Mononuclear cell (primary cell): ENCODE measurements around the gene ZNF184. TPM values are rescaled to one million over a fixed set of nuclear protein-coding genes. Genes with fewer than 3 reads are reported as not detected.

Source experiments
- H3K27me3 ChIP-seq: 2 replicates; pipeline ENCODE4 v1.6.0; 2011; ENCODE audit warnings: low read length, control low read depth; ENCODE audit not compliant: insufficient read depth
- H3K4me1 ChIP-seq: 2 replicates; pipeline ENCODE4 v1.5.1; 2011; ENCODE audit warnings: mild to moderate bottlenecking, low read length, control low read depth; ENCODE audit not compliant: insufficient read depth
- H3K4me3 ChIP-seq: 2 replicates; pipeline ENCODE4 v1.5.1; 2011; ENCODE audit warnings: mild to moderate bottlenecking, low read length, moderate library complexity
- H3K9me3 ChIP-seq: 2 replicates; pipeline ENCODE4 v1.5.1; 2011; ENCODE audit warnings: low read depth, mild to moderate bottlenecking, control low read depth, low read length
- total RNA-seq: library from RNA; depleted of rRNA; stranded (reverse); fragments of >200 nt; gene quantifications from one replicate; pipeline ENCODE4 v1.2.3, GENCODE V29; 2012

ZNF184 gene
- total RNA-seq, 1 donor, result 16.0 TPM

DNA sequence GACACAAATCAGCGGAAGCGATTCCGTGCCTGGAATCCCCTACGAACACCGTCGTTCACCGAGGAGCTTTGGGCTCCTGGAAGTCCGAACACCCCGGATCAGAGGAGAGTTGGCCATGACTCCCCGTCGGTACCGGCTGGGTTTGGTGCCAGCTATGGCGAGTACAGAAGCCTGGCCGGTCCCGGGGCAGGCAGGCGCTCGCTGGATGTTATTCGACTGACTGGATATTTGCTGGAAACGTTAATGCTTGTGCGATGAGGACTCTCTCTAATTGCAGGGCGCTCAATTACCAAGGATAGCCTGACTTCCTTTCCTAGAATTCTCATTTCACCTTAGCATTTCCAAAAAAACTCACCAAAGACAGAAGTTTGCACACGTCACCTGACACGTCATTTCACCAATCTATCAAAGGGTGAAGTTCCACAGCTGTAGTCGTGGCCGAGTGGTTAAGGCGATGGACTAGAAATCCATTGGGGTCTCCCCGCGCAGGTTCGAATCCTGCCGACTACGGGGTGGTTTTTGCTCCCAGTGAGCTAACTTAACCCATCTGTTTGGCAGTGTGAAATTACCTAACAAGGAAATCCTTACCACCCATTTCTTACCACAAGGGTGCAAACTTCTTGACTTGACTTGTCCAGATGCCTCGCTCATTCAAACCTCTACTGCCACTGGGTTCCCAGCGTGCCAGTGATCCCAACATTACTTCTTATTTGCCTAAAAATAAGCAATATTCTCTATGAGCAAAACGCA lies 22.7 kb upstream of the ZNF184 start:
- Histone ChIP-seq H3K4me1 (peaks cover 8% of the 10 kb centered on the region), H3K4me3 (no peak overlapping the region), H3K9me3 (no peaks in the 10 kb centered on the region), H3K27me3 (peaks cover 75% of the 10 kb centered on the region)

DNA sequence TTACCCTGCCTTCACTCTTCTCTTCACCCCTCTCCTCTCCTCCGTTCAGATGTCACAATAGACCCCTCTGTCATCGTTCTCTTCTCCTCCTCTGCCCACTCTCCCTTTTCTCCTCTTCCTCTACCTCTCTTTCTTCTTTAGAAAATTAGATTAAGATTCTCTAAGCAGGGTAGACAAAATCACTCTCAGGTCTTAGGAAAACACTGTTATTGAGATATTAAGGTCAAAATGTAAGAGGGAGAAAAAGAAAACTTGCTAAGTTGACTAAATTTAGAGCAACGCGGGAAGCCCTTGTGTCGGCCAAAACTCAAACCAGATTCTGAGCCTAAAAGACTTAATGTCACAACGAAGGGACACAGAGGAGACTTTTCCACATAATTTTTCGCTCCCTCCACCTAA lies 22.1 kb upstream of the ZNF184 start:
- Histone ChIP-seq H3K4me1 (peaks cover 8% of the 10 kb centered on the region), H3K9me3 (no peaks in the 10 kb centered on the region), H3K4me3 (no peak overlapping the region), H3K27me3 (peaks cover 69% of the 10 kb centered on the region)

DNA sequence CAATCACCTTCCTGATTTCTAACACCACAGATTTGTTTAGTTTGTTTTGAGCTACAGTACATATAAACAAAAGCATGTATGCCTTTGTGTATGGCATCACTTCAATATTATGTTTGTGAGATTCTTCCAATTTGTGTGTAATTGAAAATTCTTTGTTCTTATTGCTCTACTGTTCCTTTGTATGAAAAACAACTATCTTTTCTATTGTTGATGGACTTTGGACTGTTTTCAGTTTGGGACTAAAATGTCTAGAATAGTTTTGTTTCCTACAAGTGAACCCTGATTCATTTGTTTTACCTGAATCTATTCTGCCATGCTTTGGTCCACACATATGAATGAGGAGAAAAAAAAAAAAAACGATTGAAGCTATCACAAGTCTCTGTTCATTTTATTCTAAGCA lies 21.2 kb upstream of the ZNF184 start:
- Histone ChIP-seq H3K4me3 (no peak overlapping the region), H3K27me3 (peaks cover 62% of the 10 kb centered on the region), H3K4me1 (peaks cover 8% of the 10 kb centered on the region), H3K9me3 (no peaks in the 10 kb centered on the region)

DNA sequence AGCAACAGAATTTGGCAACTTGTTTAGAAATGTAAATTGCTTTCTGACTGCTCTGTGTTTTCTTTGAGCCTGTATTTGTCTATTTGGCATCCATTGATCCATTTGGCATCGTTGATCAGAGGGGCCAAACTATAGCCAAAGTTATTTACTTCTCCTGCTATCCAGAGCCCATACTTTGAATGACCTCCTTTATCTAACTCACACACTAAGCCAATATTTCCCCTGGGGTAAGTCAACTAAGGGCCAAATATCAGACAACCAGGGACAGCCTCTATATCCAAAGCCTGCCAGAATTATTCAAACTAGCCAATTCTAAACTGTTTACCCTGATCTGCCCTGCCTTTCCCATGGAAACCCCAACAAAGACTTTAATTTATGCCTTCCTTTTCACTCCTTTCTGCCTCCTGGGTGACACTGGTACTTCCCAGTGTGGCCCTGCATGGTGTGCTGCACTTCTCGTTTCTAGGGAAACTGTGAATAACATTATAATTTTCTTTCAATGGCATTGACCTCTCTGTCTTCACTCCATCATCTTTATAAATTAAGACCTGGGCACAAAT lies 19.8 kb upstream of the ZNF184 start:
- no peaks in the 10 kb centered on the region for H3K9me3 ChIP-seq
- no peak overlapping the region for H3K4me3 ChIP-seq
- peaks cover 49% of the 10 kb centered on the region for H3K27me3 ChIP-seq
- H3K4me1 ChIP-seq, result peaks cover 8% of the 10 kb centered on the region

DNA sequence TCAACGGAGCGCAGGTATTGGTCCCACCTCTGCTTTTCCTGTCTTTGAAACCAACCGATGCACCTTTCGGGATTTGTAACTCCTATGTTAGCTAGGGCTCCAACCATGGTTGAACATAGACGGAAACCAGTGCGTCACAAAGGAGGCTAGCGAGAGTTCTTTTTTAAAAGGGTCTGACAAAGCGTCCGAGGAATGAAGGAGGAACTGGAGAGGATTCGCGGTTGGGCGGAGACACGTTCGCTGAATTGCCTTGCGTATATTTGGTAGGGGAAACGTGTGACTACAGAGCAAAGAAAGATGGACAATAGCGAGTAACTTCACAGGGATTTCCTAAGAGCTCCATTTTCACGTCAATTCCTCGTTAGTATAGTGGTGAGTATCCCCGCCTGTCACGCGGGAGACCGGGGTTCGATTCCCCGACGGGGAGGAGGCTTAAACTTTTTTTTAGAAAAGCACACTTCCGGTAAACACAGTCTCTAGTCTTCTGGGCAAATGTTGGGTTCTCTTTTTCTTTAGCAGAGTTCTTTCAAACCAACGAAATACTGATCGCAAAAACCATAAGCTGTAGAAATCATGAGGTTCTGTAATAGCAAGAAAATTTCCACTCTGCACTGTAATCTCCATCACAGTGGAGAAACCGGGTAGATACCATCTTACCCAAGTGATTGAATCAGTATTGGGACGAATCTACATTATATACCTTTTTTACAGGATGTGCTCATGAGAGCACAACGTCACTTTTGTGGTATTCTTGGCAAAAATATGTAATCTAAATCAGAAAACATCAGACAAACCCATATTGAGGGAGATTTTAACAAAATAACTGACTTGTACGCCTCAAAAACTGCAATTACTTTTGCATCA lies 6.6 kb upstream of the ZNF184 start:
- Histone ChIP-seq H3K9me3 (no peaks in the 10 kb centered on the region), H3K4me3 (peak overlapping the region; percentile 77), H3K27me3 (no peaks in the 10 kb centered on the region), H3K4me1 (peaks cover 18% of the 10 kb centered on the region)

DNA sequence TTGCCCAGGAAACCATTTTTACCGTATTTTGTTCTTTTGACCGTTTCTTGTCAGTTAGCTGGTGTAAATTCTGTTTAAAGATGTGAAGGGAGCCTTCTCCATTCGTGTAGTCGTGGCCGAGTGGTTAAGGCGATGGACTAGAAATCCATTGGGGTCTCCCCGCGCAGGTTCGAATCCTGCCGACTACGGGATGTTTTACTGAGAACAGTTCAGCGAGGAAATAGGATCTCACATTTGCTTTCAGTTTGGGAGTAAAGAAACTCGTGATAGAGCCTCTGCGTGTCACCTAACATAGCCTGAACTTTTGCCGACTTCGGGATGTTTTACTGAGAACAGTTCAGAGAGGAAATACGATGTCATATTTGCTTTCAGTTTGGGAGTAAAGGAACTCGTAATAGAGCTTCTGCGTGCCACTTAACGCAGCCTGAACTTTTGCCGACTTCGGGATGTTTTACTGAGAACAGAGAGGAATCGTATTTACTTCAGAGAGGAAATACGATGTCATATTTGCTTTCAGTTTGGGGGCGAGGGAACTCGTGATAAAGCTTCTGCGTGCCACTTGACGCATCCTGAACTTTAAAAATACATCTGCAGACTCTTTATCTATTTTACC lies 5.9 kb upstream of the ZNF184 start:
- H3K9me3 ChIP-seq, result no peaks in the 10 kb centered on the region
- H3K27me3 ChIP-seq, result no peaks in the 10 kb centered on the region
- H3K4me1 ChIP-seq, result peaks cover 18% of the 10 kb centered on the region
- peak overlapping the region; percentile 77 for H3K4me3 ChIP-seq

DNA sequence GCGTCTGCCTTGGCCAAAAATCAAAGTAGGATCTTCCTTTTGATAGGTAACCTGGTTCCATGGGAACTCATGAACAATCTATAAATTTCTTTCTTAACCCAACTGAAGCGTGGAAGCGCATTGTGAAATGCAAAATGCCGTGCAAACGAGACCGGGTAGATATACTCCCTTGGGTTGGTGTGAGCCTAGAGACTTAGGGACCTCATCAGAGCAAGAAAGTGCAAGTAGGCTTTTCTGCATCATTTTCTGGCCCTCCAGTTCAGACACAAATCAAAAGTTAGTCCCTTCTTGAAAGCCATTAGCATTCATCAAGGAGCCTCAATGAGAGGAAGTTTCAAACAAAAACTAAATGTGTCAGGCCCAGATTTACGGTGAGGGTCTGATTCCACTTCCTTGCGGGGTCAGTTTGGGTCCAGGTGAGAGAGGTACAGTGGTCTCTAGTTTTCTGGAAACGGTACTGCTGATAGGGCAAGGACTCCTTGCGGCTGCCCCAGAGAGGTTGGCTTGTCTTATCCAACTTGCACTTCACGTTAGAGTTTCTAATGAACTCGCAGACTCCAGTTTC lies 5.3 kb upstream of the ZNF184 start:
- H3K27me3 ChIP-seq, result no peaks in the 10 kb centered on the region
- H3K4me3 ChIP-seq, result peak overlapping the region; percentile 77
- H3K9me3 ChIP-seq, result no peaks in the 10 kb centered on the region
- H3K4me1 ChIP-seq, result peaks cover 18% of the 10 kb centered on the region

DNA sequence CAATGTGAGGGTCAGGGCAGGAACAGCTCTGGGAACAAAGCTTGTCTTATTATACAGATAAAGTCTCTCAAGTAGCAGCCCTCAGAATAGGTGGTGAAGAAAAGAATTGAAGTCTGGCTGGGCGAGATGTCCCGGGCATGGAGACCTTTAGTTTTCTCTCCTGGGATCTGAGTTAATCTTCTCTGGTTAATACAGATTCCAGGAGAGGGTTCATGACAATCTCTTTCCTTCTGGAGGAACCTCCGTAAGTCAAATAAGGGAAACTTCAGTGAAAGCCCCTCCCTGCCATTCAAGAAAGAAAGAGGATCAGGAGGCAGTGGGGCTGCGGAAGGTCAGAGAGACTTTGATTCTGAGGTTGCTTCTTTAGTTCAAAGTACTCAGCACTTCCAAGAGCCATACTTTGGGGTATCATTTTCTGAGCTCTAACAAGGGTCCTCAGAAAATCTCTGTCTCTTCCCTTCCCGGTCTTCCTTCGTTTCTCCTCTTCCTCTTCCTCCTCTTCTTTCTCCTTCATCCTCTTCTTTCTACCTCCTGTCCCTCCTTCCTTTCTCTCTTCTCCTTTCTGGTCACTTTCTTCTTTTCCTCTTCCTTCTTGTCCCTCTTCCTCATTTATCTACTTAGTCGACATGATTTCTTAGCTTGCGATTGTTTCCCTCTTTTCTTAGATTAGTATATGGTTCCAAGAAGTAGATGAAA lies 4.6 kb upstream of the ZNF184 start:
- H3K4me3 ChIP-seq, result no peak overlapping the region
- H3K4me1 ChIP-seq, result peaks cover 19% of the 10 kb centered on the region
- H3K9me3 ChIP-seq, result no peaks in the 10 kb centered on the region
- H3K27me3 ChIP-seq, result no peaks in the 10 kb centered on the region

DNA sequence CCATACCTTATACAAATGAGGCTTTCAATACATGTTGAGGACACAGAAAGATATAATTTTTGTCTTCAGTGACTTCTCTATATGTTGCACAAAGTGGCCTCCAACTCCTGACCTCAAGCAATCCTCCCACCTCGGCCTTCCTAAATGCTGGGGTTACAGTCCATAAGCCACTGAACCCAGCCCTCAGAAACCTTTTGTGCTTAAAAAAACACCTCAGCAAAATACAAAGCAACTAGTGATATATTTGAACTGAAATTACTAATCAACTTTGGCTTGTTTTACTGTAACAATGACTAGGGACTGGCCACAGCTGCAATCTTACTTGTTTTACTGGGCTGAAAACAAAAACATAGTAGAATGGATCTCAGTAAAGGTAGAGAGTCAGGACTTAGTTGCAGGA lies 3.2 kb upstream of the ZNF184 start:
- Histone ChIP-seq H3K4me1 (peaks cover 31% of the 10 kb centered on the region), H3K27me3 (no peaks in the 10 kb centered on the region), H3K9me3 (no peaks in the 10 kb centered on the region), H3K4me3 (no peak overlapping the region)

DNA sequence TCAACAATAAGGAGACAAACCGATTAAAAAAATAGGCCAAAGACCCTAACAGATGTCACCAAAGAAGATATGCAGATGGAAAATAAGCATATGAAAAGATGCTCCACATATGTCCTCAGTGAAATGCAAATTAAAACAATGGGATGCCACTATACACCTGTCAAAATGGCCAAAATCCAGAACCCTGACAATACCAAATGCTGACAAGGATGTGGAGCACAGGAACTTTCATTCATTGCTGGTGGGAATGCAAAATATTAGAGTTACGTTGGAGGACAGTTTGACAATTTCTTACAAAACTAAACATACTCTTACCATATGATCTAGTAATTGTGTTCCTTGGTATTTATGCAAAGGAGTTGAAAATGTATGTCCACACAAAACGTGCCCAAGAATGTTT lies 1.8 kb upstream of the ZNF184 start:
- no peaks in the 10 kb centered on the region for H3K9me3 ChIP-seq
- no peaks in the 10 kb centered on the region for H3K27me3 ChIP-seq
- no peak overlapping the region for H3K4me3 ChIP-seq
- peaks cover 29% of the 10 kb centered on the region for H3K4me1 ChIP-seq

DNA sequence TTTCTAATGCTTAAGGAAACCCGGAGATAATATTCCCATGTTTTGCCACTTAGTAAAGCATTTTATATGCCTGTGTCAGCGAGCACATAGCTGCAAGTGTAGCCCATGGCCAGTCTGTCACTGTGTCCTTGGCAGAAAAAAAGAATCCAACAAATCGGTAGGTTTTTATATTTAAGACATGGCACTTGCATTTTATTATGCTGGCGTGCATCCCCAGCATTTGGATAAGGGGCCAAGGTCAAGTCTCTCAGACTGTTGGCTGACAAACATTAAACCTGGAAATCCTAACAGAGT lies 1.2 kb upstream of the ZNF184 start:
- Histone ChIP-seq H3K4me1 (peaks cover 28% of the 10 kb centered on the region), H3K27me3 (no peaks in the 10 kb centered on the region), H3K9me3 (no peaks in the 10 kb centered on the region), H3K4me3 (no peak overlapping the region)

DNA sequence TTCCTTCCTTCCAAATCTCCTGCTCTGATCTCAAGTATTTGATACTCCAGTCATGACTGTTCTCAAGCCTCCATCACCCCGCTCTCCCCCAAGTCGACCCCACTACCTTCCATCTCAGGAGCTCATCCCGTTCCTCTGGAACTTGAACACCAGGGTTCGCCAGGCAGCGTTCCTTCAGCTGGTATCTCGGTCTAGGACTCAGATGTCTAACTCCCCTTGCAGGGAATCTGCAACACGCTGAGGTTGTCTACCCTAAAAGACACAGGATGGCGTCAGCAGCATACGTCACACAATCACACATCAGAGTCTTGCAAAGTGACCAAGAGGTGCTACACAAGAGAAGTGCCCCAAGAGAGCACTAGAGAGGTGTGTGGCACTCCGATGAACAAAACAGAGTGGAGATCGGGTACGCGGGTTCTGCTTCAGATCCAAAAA lies 706 bp downstream of the ZNF184 start:
- Histone ChIP-seq H3K4me1 (peaks cover 15% of the 10 kb centered on the region), H3K9me3 (no peaks in the 10 kb centered on the region), H3K27me3 (no peaks in the 10 kb centered on the region), H3K4me3 (peak overlapping the region; percentile 91)

DNA sequence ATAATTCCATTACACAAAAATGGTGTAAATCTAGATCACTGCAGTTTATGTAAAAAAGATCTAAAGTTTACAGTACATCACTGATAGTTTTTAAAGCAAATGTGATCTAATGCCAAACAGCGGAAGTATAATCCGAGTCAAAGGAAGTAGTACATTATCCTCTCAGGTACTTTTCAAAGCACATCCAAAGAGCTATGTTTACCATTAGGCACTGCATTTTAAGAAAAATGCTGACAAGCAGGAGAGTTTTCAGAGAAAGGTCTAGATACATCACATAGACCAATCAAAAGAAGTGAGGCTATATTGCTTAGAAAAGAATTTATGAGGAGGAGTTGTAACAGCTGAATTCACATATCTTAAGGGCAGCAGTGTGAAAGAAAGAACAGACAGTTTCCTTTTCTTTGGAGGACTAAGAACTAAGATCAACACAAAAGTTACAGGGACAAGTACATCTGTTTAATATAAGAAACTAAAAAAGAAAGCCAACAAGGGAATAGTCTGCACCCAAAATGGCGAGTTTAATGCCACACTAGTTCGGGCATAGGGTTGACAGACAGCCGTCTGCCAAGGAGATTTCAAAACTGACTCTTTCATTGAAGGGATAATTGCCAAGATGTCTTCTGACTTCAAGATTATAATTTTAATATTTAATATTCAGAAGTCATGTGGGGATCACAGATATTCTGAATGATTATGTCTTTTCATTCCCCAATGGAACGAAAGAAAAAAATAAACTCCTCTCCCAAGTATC lies 1.4 kb downstream of the ZNF184 start:
- Histone ChIP-seq H3K27me3 (no peaks in the 10 kb centered on the region), H3K4me1 (peaks cover 13% of the 10 kb centered on the region), H3K4me3 (no peak overlapping the region), H3K9me3 (no peaks in the 10 kb centered on the region)

DNA sequence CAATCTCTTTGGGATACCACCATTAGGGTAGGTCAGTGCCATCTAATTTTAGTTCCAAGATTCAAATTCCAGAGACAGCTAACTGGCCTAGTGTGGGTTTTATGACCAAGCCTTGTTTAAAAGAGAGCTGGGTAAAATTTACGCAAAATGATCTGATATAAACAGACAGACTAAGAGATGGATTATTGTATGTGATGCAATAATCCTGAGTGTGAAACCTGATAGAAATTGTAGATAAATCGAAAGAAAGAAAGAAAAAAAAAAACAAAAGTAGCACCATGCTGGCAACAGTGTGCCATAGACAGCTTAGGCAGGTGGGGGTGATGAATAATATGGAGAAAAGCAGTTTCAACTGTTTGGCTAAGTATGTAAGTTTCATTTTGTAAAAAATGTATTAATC lies 2.9 kb downstream of the ZNF184 start:
- Histone ChIP-seq H3K4me1 (peaks cover 13% of the 10 kb centered on the region), H3K27me3 (no peaks in the 10 kb centered on the region), H3K9me3 (no peaks in the 10 kb centered on the region), H3K4me3 (no peak overlapping the region)
